GM21825 (cell line): Measurements from ENCODE around the gene PKP1.

ENCODE experiments used
- ATAC-seq: cut with Tn5 transposase; IDR thresholded peaks from one replicate; pipeline ENCODE4 v1.9.1; 2021; ENCODE audit warnings: mild to moderate bottlenecking, moderate library complexity; ENCODE audit not compliant: unreplicated experiment

PKP1 gene

DNA sequence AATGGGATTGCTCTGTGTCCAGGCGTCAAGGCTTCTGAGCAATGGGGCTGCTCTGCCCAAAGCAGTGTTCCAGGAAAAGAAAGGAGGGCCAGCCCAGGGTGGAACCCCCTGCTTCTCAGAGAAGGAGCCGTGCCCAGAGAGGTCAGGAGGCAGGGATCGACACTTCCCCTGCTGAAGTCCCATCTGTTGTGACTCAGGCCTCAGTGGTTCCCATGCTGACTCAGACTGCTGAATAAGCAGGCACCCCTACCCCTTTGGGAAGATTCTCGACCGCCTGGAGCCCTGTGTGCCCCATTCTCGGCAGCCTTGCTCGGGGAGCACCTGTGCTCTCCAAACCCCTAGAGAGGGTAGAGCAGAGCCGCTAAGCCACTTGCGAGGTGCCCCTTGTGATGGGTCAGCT lies 23.9 kb downstream of the PKP1 start:
- ATAC-seq, result no peak

DNA sequence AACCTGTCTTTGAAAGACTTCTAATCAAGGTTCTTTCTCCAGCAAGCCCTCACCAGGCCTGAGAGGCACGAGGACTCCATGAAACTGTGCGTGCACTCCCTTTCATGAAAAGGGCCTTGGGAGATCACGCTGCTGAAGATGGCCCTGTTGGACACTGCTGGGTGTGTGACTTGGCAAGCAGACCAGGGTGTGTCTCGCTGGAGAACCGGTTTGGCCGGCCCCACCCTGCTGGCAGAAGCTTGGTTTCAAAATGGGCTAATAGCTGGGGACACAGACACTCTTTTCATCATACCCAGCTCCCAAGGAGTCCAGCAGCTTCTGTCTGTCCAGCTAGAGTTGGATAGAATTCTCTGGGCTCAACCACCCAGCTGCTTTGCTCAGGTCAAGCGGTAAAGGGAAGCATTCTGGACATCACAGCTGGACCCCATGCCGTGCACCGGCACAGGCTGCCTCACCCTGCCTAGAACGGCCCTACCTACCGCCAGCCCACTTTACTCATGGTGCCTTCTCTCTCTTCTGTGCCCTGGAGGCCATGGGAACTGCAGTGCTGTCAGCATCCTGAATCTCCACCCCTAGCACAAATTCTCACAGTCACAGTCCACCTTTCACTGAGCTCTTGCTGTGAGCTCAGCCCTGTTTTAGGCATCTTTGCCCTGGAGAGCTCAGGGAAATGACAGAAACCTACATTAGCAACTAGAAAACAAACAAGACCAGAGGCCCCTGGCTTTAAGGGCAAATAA lies 24.6 kb downstream of the PKP1 start:
- ATAC-seq, result no peak

DNA sequence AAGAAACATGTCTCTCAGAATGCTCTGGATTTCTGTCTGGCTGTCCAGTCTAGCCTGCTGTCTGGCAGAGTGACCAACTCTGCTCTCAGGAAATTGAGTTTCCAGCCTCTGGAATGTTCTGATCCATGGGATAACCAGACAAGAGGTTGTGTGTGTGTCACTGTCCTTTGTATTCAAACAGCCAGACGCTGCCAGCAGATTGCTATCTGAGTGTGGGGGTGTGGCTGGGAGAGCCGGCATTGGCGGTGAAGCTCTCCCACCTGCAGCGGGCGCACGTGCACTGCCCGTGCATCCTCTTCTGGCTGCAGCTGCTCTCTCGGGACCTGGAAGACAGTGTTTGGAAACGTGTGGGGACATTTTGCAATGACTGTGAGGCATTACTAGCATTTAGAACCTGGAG lies 26.1 kb downstream of the PKP1 start:
- ATAC-seq, result no peak

DNA sequence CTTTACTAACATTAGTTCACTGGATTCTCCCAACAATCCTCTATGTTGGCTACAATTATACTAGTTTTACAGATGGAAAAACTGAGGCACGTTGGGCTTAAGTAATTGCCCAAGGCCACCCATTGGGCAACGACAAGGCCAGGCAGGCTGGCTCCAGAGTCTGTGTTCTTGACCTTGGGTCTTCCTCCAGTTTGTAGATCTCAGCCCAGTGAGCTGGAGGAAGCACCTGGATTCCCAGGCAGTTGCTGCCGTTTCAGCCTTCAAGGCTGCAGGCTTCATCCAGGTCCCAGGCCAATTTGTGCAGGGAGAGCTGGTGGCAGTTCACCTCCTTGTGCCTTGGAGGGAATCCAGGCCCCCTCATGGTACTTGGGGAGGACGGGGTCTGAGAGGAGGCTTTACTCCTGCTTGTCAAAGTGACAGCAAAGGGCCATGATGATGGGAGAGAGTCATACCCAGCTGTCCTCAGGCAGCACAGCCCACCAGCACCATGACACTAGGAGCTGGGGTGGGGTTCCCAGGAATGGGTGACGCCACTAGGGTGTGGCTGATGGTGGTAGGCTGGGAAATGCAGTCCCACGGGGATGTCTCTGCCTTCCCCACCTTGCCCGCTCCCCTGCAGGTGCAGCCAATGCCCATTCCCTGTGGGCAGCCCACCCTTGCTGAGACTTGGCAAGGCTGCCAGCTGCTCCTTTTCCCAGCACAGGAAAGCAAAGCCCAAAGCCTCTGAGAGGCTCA lies 27.1 kb downstream of the PKP1 start:
- no peak for ATAC-seq

DNA sequence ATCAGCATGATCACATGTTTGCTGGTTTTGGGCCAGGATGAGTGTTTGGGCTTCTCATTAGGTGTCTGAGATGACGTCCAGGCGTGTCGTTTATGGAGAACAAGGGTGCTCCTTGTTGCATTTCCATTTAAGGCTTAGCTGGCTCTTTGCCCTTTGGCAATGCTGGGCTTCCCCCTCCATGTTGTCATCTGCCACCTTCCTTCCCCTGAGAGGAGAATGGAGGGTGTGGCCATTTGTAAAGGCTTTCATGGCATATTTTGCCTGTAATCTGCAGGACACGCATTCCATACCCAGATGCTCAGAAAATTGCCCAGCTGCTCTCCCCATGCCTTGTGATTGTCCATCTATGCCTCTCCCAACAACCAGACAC lies 27.7 kb downstream of the PKP1 start:
- no peak for ATAC-seq

DNA sequence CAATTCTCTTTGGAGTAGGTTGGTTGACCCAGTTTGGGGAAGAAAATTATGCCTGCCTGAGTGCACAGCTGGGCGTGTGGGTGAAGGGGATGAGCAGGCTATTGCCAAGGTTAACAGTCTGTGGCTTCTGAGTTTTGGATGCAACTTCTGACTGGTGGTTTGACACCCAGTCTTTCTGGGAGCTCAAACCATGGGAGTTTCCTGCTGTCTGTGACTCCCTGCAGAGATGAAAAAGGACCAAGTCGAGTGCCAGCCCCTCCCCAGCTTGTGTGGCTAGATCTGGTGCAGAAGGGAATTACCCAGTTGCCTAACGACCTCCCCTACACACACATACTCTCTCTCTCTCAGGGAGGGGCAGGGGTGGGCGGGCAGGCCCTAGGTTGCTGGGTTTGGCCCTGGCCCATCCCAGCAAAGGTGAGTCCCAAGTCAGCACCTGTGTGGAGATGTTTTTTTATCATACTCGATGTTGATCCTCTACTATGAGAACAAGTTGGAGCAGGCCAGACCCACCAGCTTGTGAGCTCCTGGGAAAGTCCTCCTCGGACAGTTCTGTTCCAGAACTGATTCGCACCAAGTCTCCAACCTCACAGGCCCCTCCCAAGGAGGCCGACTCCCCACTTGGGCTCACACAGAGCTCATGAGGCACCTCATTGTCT lies 28.2 kb downstream of the PKP1 start:
- ATAC-seq, result no peak

DNA sequence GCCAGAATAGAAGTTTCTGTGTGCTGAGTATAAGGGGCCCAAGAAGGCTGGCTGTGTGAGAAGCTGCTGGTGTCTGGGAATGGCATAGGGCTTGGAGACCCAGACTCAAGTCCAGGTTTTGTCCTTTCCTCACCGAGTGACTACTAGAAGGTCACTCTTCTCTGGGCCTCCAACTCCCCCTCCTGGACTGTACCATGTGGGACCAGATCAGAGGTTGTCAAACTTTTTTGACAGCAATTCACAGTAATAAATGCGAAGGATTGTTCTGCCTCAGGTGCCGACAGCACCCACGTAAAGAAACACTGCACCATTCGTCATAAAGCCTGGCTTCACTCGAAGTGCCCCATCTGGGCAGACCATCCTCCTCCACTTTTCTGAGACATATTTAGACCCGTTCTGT lies 29.0 kb downstream of the PKP1 start:
- no peak for ATAC-seq

DNA sequence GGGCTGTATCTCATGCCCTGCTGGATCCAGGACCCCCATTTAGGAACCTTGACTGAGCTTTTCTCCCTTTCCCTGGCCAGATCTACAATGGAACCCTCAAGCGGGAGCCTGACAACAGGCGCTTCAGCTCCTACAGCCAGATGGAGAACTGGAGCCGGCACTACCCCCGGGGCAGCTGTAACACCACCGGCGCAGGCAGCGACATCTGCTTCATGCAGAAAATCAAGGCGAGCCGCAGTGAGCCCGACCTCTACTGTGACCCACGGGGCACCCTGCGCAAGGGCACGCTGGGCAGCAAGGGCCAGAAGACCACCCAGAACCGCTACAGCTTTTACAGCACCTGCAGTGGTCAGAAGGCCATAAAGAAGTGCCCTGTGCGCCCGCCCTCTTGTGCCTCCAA lies 29.8 kb downstream of the PKP1 start:
- ATAC-seq, result no peak

DNA sequence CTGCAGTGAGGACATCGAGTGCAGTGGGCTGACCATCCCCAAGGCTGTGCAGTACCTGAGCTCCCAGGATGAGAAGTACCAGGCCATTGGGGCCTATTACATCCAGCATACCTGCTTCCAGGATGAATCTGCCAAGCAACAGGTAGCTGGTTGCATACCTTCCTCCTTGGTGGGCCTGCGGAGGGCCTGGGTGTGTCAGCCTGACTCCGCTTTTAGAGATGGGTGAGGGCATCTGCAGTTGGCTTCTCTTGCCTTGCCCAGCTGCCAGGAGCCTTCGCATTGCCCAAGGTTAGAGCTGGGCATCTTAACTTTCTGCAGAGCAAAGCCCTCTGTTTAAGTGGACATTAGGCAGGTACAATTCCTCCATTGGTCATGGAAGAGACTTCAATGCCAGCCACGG lies 33.2 kb downstream of the PKP1 start:
- no peak for ATAC-seq

DNA sequence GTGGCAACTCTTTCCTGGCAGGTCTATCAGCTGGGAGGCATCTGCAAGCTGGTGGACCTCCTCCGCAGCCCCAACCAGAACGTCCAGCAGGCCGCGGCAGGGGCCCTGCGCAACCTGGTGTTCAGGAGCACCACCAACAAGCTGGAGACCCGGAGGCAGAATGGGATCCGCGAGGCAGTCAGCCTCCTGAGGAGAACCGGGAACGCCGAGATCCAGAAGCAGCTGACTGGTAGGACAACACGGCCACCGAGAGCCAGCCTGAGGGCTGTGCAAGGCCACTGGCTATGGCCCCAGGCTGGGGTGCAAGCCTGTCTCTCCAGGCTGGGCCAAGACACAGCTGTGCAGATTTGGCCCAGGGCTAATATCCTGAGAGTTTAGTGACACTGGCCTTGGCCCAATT lies 34.2 kb downstream of the PKP1 start:
- no peak for ATAC-seq

DNA sequence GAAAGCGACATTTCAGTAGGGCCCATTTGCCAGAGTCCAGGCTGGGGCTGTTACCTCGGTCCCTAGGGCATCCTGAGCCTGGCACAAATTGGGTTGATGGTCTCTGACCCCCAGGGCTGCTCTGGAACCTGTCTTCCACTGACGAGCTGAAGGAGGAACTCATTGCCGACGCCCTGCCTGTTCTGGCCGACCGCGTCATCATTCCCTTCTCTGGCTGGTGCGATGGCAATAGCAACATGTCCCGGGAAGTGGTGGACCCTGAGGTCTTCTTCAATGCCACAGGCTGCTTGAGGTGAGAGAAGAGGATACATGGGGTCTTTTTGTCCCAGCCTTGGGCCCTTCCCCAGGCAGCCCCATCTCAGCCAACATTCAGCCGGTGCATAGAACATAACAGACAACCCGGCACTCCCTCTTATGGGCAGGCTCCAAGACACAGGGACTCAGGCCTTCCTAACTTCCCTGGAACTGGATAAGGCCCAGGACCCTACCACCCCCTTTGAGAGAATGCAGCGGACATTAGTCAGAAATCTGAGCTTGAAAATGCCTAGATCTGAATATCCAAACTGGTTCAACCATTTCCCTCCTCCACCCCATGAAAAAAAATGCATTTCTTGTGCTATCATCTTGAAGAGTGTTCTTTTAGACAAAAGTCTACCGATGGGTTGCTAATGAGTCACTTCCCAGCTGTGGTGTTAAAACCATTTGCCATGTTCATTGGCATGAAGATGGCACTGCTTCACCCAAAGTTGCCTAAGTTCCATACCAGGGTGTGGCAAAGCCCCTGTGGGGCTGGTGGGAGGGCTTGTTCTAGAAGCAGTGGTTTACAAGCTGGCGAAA lies 35.4 kb downstream of the PKP1 start:
- ATAC-seq, result no peak

DNA sequence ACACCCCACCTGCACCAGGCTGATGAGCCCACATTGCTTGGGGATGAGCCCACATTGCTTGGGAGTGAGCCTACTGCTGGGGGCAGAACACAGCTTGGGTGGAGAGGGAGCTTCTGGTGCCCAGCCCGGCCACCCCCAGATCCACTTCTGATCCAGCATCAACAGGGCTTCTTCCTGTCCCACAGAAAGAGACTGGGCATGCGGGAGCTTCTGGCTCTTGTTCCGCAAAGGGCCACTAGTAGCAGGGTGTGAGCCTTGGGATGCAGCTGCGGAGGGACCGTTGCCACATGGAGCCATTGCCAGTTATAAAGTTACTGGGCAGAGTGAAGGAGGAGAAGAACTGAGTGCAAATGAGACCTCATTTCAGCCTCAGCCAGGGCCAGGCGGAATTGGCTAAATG lies 36.3 kb downstream of the PKP1 start:
- no peak for ATAC-seq

DNA sequence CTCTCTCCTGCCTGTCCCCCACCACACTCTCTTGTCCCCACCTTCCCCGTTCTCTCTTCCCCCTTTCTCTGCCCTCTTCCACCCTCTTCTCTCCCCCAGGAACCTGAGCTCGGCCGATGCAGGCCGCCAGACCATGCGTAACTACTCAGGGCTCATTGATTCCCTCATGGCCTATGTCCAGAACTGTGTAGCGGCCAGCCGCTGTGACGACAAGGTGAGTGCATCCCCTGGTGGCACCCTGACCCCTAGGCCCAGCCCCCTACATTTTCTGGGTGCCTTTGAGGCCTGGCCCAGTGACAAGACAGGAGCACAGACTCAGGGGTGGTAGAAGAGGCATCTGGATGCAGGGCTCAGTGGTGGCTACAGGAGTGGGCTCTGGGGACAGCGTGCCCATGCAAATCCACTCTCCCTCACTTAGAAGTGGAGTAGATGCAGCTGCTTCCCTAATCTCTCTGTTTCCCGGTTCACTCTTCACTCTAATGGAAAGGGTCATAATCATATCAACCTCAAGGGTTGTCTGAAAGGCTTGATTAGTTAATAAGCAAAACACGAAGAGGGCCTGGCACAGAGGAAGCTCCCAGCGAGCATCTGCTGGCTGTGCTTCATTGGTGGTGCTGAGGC lies 37.0 kb downstream of the PKP1 start:
- ATAC-seq, result no peak

DNA sequence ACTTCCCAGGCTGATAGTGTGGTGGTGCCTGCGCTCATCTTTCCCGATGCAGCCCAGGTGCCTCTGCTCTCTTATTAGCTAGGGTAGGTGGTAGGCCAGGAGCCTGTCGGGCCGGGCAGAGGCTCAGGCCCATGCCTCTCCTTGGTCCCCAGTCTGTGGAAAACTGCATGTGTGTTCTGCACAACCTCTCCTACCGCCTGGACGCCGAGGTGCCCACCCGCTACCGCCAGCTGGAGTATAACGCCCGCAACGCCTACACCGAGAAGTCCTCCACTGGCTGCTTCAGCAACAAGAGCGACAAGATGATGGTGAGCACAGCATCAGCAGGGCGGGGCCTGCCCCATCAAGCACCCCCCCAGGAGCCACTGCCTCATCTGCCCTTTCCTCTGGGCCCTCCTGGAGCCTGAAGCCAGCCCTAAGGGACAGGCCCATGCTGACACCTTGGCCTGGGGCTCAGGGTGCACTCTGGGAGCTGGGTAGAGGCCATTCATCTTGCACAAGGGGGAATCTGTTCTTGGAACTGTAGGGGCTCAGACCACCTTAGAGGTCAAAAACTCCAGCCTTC lies 38.6 kb downstream of the PKP1 start:
- no peak for ATAC-seq

DNA sequence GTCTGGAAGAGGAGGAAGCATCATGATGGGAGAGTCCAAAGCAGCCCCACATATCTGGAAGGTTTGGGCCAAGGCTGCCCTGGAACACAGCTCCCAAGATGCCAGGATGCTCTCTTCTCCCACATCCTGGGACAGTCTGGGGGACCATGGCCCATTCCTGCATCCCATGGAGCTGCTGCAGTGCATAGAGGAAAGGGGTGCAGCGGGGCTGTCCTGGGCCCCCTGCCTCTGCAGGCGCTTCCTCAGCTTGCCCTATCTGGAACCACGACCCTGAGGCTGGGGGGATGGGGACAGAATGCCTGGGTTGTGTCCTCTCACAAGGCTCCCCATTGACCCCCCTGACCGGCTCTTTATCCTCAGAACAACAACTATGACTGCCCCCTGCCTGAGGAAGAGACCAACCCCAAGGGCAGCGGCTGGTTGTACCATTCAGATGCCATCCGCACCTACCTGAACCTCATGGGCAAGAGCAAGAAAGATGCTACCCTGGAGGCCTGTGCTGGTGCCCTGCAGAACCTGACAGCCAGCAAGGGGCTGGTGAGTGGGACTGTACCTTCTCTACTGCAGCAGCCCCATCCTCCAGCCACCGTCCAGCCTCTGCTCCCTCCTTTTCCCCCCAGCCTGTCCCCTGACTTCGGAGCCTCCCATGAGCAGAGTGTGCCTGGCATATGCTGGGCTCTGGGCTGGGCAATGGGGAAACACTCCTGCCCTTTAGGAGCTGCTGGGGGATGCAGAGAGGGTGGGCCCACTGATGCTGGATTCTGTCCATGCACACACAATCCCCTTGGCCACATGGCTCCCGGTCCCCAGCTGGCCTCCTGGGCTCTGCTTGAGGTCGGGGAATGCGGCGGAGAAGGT lies 39.6 kb downstream of the PKP1 start:
- ATAC-seq, result no peak

DNA sequence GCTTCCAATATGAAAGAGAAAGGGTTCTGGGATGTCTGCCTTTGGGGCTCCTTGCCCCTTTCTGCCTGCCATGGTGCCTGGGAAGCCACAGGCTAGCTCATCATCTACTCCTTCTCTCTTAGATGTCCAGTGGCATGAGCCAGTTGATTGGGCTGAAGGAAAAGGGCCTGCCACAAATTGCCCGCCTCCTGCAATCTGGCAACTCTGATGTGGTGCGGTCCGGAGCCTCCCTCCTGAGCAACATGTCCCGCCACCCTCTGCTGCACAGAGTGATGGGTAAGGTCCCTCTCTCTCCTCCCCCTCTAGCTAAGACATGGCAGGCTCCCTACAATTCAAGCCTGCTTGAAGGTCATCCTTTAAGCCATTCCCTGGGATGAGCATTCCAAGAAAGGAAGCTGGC lies 41.0 kb downstream of the PKP1 start:
- ATAC-seq, result no peak

DNA sequence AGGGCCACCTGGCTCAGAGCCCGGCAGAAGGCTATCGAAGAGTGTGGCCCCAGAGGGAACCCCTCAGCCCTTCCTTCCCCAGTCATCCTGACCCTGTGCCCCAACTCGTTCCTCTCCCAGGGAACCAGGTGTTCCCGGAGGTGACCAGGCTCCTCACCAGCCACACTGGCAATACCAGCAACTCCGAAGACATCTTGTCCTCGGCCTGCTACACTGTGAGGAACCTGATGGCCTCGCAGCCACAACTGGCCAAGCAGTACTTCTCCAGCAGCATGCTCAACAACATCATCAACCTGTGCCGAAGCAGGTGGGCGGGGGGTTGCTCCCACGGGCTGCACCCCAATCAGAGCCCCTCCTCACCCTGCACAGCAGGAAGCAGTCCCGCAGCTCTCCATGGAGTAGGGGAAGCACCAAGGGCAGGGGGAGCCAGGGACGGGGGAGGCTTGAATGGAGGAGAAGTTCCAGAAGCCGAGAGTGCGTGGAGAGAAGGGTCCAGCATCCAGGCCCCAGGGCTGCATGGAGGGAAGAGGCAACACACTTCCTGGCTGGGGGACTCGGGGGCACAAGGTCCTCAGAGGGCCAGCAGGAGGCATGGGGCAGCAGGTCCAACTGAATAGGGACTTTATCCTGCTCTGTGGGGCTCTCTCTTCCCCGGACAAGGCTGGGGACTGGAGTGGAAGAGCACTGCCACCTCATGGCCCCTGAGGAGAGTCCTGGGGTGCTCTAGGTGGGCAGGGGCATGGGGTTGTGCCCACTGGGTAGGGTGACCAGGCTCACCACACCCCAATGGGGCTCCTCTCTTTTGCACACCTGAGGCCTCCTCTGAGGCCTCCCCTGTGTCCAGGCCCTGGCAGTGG lies 41.7 kb downstream of the PKP1 start:
- ATAC-seq, result no peak

DNA sequence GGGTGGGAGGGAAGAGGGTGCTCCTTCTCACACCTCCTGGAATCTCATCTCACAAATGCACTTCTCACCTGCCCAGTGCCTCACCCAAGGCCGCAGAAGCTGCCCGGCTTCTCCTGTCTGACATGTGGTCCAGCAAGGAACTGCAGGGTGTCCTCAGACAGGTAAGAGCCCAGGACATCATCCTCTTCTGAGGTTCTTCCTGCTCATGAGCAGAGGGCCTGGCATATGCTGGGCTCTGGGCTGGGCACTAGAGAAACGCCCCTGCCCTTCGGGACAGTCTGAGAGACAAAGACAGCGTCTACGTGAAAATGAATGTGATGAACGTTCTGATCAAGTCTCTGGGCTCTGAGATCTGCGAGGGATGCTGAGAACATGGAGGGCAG lies 42.4 kb downstream of the PKP1 start:
- no peak for ATAC-seq

DNA sequence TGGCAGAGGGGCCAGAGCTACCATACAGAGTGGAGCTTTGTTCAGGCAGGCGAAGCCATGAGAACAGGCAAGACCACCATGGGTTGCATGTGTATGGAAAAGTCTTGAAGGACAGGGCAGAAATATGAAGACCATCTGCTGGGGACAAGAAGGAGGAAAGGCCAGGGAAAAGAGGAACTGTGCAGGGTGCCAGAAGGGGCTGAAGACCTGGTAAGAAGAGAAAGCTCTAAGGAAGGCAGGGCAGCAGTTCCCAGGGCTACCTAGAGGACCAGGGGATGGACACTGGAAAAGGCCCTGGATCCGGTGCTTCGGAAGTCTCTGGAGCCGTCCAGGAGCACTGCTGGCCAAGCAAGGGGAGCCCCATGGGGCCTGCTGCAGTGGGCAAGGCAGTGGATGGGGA lies 43.4 kb downstream of the PKP1 start:
- ATAC-seq, result no peak
